Lower leg skin (tissue), 4 donors: ENCODE measurements around the gene PEX14. TPM values are rescaled to one million over a fixed set of nuclear protein-coding genes. Genes with fewer than 3 reads are reported as not detected.

Source experiments
- DNase-seq, 2 donors: peaks; one replicate each; pipeline ENCODE4 v3.0.0-alpha.2; 2019; ENCODE audit warnings: low spot score in 2 of 2
- H3K4me3 ChIP-seq: fragments of 200-600 bp; sonication (generic); 2 replicates; pipeline ENCODE4 v1.5.1; 2017; ENCODE audit warnings: mild to moderate bottlenecking, low read depth; ENCODE audit not compliant: poor library complexity, severe bottlenecking
- CTCF ChIP-seq, 3 donors: fragments of 450-650 bp; IDR thresholded peaks; one replicate each; pipeline ENCODE4 v1.5.1; 2016; ENCODE audit warnings: antibody characterized with exemption in 3 of 3, mild to moderate bottlenecking in 3 of 3, moderate library complexity in 2 of 3
- POLR2A ChIP-seq, 2 donors: fragments of 450-650 bp; IDR thresholded peaks; one replicate each; pipeline ENCODE4 v1.6.1; 2016 to 2017; ENCODE audit warnings: antibody characterized with exemption in 2 of 2, mild to moderate bottlenecking in 1 of 2, moderate library complexity in 1 of 2
- WGBS, 2 donors: methylation state at CpG; one replicate each; pipeline ENCODE4 v1.1.5; 2018; 5-methylcytosine and 5-hydroxymethylcytosine counted together
- intact Hi-C: fragments of 100-400 bp; cut with DNase I; formaldehyde crosslinking; loops from one replicate; pipeline ENCODE4 v1.15.0; 2023; ENCODE audit warnings: low total_unique reads
- total RNA-seq, 4 donors: library from RNA; depleted of rRNA; stranded (reverse); fragments of >200 nt; gene quantifications; one replicate each; pipeline ENCODE4 v1.1.0, GENCODE V29; 2016

The PEX14 gene
- total RNA-seq, 4 donors from 2014 or later: 14.1 to 22.8 (median 18.9) TPM

GRCh38 chr1:10583641-10584040 is 108.9 kb downstream of the PEX14 start:
- intact Hi-C loops: no loop called here
- 57 to 75% methylated on average over 3 of the region's 3 CpGs for WGBS, 2 donors
- DNase-seq: no peak
- TF ChIP-seq POLR2A (IDR thresholded peaks at IDR 0.05): no peak
- no peak for TF ChIP-seq CTCF (IDR thresholded peaks at IDR 0.05)
- no peak overlapping the region for H3K4me3 ChIP-seq

DNA sequence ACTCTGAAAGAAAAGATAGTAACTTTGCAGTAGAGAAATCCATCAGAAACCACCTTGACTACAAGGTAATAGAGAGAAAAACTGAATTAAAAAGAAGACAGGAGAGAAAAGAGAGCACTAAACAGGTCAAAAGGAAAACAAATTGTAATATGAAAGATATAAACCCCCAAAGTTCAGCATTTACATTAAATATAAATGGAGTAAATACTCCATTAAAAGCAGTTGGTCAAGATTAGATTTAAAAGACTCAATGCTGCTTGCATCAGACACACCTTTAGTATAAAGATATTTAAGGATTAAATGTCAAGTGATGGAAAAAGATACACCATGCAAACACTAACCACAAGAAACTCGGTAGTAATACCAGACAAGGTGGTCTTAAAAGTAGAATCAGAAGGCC is 110.5 kb downstream of the PEX14 start:
- 86 to 100% methylated on average over 1 of the region's 1 CpG for WGBS, 2 donors
- no peak for DNase-seq
- no peak overlapping the region for H3K4me3 ChIP-seq
- TF ChIP-seq POLR2A (IDR thresholded peaks at IDR 0.05) (no peak), CTCF (IDR thresholded peaks at IDR 0.05) (no peak)
- intact Hi-C loops: no loop called here

GRCh38 chr1:10586125-10586524 is 111.4 kb downstream of the PEX14 start:
- no peak for TF ChIP-seq CTCF (IDR thresholded peaks at IDR 0.05)
- TF ChIP-seq POLR2A (IDR thresholded peaks at IDR 0.05): no peak
- DNase-seq: no peak
- intact Hi-C loops: no loop called here
- H3K4me3 ChIP-seq: no peak overlapping the region
- WGBS, 2 donors: 91 to 96% methylated on average over 5 of the region's 5 CpGs

GRCh38 chr1:10588640-10589039 is 113.9 kb downstream of the PEX14 start:
- intact Hi-C loops: no loop called here
- H3K4me3 ChIP-seq: no peak overlapping the region
- 81 to 96% methylated on average over 5 of the region's 5 CpGs for WGBS, 2 donors
- no peak for DNase-seq
- TF ChIP-seq CTCF (IDR thresholded peaks at IDR 0.05) (no peak), POLR2A (IDR thresholded peaks at IDR 0.05) (no peak)

DNA sequence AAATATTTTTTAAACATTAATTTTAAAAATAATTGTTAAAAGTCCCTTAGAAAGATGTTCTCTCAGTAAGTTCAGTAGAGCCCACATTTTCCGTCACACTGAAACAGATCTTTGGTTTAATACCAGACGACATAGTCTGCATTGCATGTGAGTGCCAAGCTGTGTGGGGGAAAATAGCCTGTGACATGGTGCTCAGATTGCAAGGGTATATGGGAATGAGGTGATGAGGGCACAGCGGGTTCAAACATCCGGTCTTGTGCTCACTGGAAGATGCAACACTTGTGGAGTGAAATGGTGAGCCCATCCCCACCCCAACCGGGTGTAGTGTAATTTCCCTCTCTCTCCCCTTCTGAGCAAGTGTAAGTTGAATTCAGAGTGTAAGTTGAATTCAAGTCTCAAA is 114.3 kb downstream of the PEX14 start:
- no peak for DNase-seq
- 96 to 98% methylated on average over 5 of the region's 5 CpGs for WGBS, 2 donors
- no peak for TF ChIP-seq POLR2A (IDR thresholded peaks at IDR 0.05)
- no peak for TF ChIP-seq CTCF (IDR thresholded peaks at IDR 0.05)
- intact Hi-C loops: no loop called here
- no peak overlapping the region for H3K4me3 ChIP-seq

- TF ChIP-seq CTCF (IDR thresholded peaks at IDR 0.05): no peak
- no peak for TF ChIP-seq POLR2A (IDR thresholded peaks at IDR 0.05)
- WGBS, 2 donors: 55 to 58% methylated on average over 4 of the region's 4 CpGs
- no peak overlapping the region for H3K4me3 ChIP-seq
- DNase-seq: no peak
- intact Hi-C loops: no loop called here
Observed at GRCh38 chr1:10591010-10591409, 116.3 kb downstream of the PEX14 start.
